GM12892 (cell line): ENCODE data around the gene ADAT2.

Source experiments
- POLR2A ChIP-seq: IDR thresholded peaks from 2 replicates; pipeline ENCODE4 v1.6.1; 2011; ENCODE audit warnings: low read depth, low read length, control low read depth
- POLR2AphosphoS5 ChIP-seq: IDR thresholded peaks from 2 replicates; pipeline ENCODE4 v1.6.1; 2011; ENCODE audit warnings: low read depth, low read length, control low read depth
- TAF1 ChIP-seq: IDR thresholded peaks from 2 replicates; pipeline ENCODE4 v1.6.1; 2011; ENCODE audit warnings: low read depth, mild to moderate bottlenecking, control low read depth, low read length, borderline replicate concordance

GRCh38 chr6:143400258-143401067 lies 50.0 kb downstream of the ADAT2 start:
- TF ChIP-seq POLR2AphosphoS5: no peak
- TF ChIP-seq POLR2A: no peak
- no peak for TF ChIP-seq TAF1
